SH-SY5Y (cell line): ENCODE measurements around the gene SLPI.

Experiments used
- GATA2 ChIP-seq: IDR thresholded peaks from 2 replicates; pipeline ENCODE4 v1.6.1; 2011; ENCODE audit warnings: mild to moderate bottlenecking, low read depth, low read length
- GATA3 ChIP-seq: IDR thresholded peaks from 2 replicates; pipeline ENCODE4 v1.6.1; 2011; ENCODE audit warnings: low read depth, mild to moderate bottlenecking, low read length, moderate library complexity

DNA sequence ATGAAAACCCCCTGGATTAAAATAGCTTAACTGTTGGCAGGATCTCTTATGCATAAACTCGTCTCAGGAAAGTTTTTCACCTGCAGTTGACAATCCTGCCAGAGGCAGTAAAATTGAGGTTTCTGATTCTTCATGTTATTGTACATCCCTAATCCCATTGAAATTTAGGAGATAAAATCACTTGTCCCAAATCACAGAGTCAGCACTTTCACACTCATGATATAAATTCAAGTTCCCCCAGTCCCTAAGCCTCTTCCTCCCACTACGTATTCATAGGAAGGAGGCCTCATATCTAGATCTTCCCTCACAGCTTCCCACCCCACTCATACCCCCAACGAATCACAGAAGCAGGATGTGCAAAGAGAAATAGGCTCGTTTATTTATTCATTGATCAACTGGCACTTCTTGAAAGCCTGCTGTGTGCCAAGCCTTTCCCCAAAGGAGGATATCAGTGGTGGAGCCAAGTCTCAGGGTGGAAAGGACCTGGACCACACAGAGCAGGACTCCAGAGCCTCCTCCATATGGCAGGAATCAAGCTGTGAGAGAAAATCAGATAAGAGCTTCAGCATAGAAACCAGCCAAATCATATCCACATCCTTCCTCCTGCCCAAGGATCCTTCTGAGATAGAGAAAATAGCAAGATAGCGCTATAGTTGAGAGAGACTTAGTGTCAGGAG, 2.3 kb downstream of the SLPI start:
- TF ChIP-seq GATA2 (no peak), GATA3 (no peak)
